Measurements from ENCODE around the gene LRRC75A. TPM values are rescaled to one million over a fixed set of nuclear protein-coding genes. Genes with fewer than 3 reads are reported as not detected.

The LRRC75A gene
- total RNA-seq, 1 experiment from 2014 or later, result 10.1 TPM

GRCh38 chr17:16407911-16408588, 83.9 kb downstream of the LRRC75A start:
- H3K27me3 ChIP-seq (ENCODE audit: insufficient read depth, low read length), result no peaks in the 10 kb centered on the region
- H2BK15ac ChIP-seq (ENCODE audit: low read depth, low read length), result no peak overlapping the region
- H2BK12ac ChIP-seq (ENCODE audit: insufficient read length, low read depth, low read length), result no peak overlapping the region
- Mint-ChIP-seq H3K9me3 (no peaks in the 10 kb centered on the region), H3K4me3 (peak overlapping the region in 1 of 2 experiments; percentile 71; a peak in 2 of 5 replicates), H3K4me1 (peaks cover 3 to 13% of the 10 kb centered on the region in 2 experiments; a peak in 2 of 4 replicates), H3K27ac (peak overlapping the region in 2 of 3 experiments; percentile 5 to 97; a peak in 3 of 7 replicates), H3K36me3 (ENCODE audit: insufficient read depth in 1 of 3, low read depth in 3 of 3) (no peaks in the 10 kb centered on the region), H3K27me3 (ENCODE audit: low read depth) (peaks cover under 1% of the 10 kb centered on the region; the same call in 1 of the 2 replicates)
- H3K23ac ChIP-seq (ENCODE audit: insufficient read length, low read depth, low read length), result no peak overlapping the region
- peak; percentile 75 for DNase-seq
- H3K4me1 ChIP-seq (ENCODE audit: insufficient read depth, low read length), result no peaks in the 10 kb centered on the region
- no peak overlapping the region for H2AFZ ChIP-seq (ENCODE audit: low read length)
- H3K79me2 ChIP-seq (ENCODE audit: insufficient read depth, low read length), result no peaks in the 10 kb centered on the region
- no peak overlapping the region for H4K5ac ChIP-seq (ENCODE audit: insufficient read length, low read depth, low read length)
- H3K79me1 ChIP-seq (ENCODE audit: insufficient read depth, low read depth, low read length, poor library complexity, severe bottlenecking), result no peaks in the 10 kb centered on the region
- H4K20me1 ChIP-seq (ENCODE audit: control insufficient read depth, insufficient read depth, insufficient read length), result no peaks in the 10 kb centered on the region
- no peak overlapping the region for H4K8ac ChIP-seq (replicated peaks; ENCODE audit: insufficient read length, low read depth, low read length)
- peaks cover 2% of the 10 kb centered on the region for H3K23me2 ChIP-seq (ENCODE audit: insufficient read length, low read depth, low read length, poor library complexity, severe bottlenecking)
- no peak overlapping the region for H2BK5ac ChIP-seq (ENCODE audit: insufficient read length, low read length)
- H3K4me2 ChIP-seq (ENCODE audit: insufficient read depth, insufficient read length, low read length), result peak overlapping the region; percentile 39
- no peak overlapping the region for H4K91ac ChIP-seq (ENCODE audit: insufficient read length, low read depth, low read length)
- H3K9me3 ChIP-seq (ENCODE audit: control insufficient read depth, low read depth, low read length), result no peaks in the 10 kb centered on the region
- no CpG with 5 or more reads among the region's 14 CpGs for WGBS (ENCODE audit: extremely low coverage, insufficient read length, low lambda C conversion rate)
- no peak overlapping the region for H3K9ac ChIP-seq (ENCODE audit: extremely low read depth, insufficient read length, low read length)
- no peak overlapping the region for H3K14ac ChIP-seq (ENCODE audit: insufficient read depth, low read length)
- TF ChIP-seq, protein P1, sequence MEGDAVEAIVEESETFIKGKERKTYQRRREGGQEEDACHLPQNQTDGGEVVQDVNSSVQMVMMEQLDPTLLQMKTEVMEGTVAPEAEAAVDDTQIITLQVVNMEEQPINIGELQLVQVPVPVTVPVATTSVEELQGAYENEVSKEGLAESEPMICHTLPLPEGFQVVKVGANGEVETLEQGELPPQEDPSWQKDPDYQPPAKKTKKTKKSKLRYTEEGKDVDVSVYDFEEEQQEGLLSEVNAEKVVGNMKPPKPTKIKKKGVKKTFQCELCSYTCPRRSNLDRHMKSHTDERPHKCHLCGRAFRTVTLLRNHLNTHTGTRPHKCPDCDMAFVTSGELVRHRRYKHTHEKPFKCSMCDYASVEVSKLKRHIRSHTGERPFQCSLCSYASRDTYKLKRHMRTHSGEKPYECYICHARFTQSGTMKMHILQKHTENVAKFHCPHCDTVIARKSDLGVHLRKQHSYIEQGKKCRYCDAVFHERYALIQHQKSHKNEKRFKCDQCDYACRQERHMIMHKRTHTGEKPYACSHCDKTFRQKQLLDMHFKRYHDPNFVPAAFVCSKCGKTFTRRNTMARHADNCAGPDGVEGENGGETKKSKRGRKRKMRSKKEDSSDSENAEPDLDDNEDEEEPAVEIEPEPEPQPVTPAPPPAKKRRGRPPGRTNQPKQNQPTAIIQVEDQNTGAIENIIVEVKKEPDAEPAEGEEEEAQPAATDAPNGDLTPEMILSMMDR (conservative IDR thresholded peaks at IDR 0.05), result no peak
- no peak overlapping the region for H2AK5ac ChIP-seq (ENCODE audit: insufficient read length, low read length)
- no peak overlapping the region for H3K4ac ChIP-seq (ENCODE audit: low read depth, low read length)
- no peak overlapping the region for H3K27ac ChIP-seq (ENCODE audit: insufficient read length, low read depth, low read length)
- no peak overlapping the region for H3K56ac ChIP-seq (ENCODE audit: insufficient read length, low read depth, low read length)
- H3T11ph ChIP-seq (ENCODE audit: low read length), result no peak overlapping the region
- H2BK120ac ChIP-seq (ENCODE audit: low read depth, low read length, poor library complexity, severe bottlenecking), result no peak overlapping the region
- H3K18ac ChIP-seq (ENCODE audit: insufficient read length, low read depth, low read length), result no peak overlapping the region
- no peak overlapping the region for H2BK20ac ChIP-seq (ENCODE audit: low read depth, low read length, poor library complexity, severe bottlenecking)
